MG63 (cell line): ENCODE measurements around the gene LGALS7B. TPM values are rescaled to one million over a fixed set of nuclear protein-coding genes. Genes with fewer than 3 reads are reported as not detected.
"Not testable (repeated sequence)": the region's sequence is repeated elsewhere in the genome, so short reads cannot be mapped to it uniquely, and the experiment has no call there.

Source experiments
- DNase-seq: peaks from one replicate; pipeline ENCODE4 v3.0.0-alpha.2; 2020
- H3K27me3 ChIP-seq: fragments of 250-450 bp; sonication (Bioruptor Pico); 2 replicates; pipeline ENCODE4 v1.5.1; 2020; ENCODE audit warnings: mild to moderate bottlenecking, moderate library complexity
- H3K36me3 ChIP-seq: fragments of 250-450 bp; sonication (Bioruptor Pico); 2 replicates; pipeline ENCODE4 v1.5.1; 2020; ENCODE audit warnings: mild to moderate bottlenecking, moderate library complexity
- H3K4me3 ChIP-seq: fragments of 250-450 bp; sonication (Bioruptor Pico); 2 replicates; pipeline ENCODE4 v1.5.1; 2020; ENCODE audit warnings: mild to moderate bottlenecking, moderate library complexity
- H3K9me3 ChIP-seq: fragments of 250-450 bp; sonication (Bioruptor Pico); 2 replicates; pipeline ENCODE4 v1.5.1; 2020; ENCODE audit warnings: mild to moderate bottlenecking, moderate library complexity
- total RNA-seq: library from RNA; depleted of rRNA; stranded (reverse); fragments of >200 nt; shearing (Covaris generic); gene quantifications from 2 replicates; pipeline ENCODE4 v1.2.3, GENCODE V29; 2014; ENCODE audit warnings: low replicate concordance

LGALS7B gene
- total RNA-seq, 1 experiment from 2014 or later = not detected

- peaks cover 28% of the 10 kb centered on the region for H3K36me3 ChIP-seq
- not testable (repeated sequence) for H3K9me3 ChIP-seq, H3K4me3 ChIP-seq, DNase-seq, H3K27me3 ChIP-seq
Observed at GRCh38 chr19:38829203-38829602, 40.2 kb downstream of the LGALS7B start.

GRCh38 chr19:38830039-38830733, 41.2 kb downstream of the LGALS7B start:
- H3K4me3 ChIP-seq = no peak overlapping the region
- H3K36me3 ChIP-seq = peaks cover 28% of the 10 kb centered on the region
- no peaks in the 10 kb centered on the region for H3K9me3 ChIP-seq
- H3K27me3 ChIP-seq = no peaks in the 10 kb centered on the region
- DNase-seq = no peak

GRCh38 chr19:38831142-38831605, 42.2 kb downstream of the LGALS7B start:
- H3K9me3 ChIP-seq = no peaks in the 10 kb centered on the region
- peaks cover 34% of the 10 kb centered on the region for H3K36me3 ChIP-seq
- no peaks in the 10 kb centered on the region for H3K27me3 ChIP-seq
- DNase-seq = peak; percentile 87
- peak overlapping the region; percentile 76 for H3K4me3 ChIP-seq

GRCh38 chr19:38833092-38833425, 44.1 kb downstream of the LGALS7B start:
- no peaks in the 10 kb centered on the region for H3K27me3 ChIP-seq
- H3K9me3 ChIP-seq = no peaks in the 10 kb centered on the region
- no peak for DNase-seq
- H3K36me3 ChIP-seq = peaks cover 38% of the 10 kb centered on the region
- H3K4me3 ChIP-seq = no peak overlapping the region

GRCh38 chr19:38834104-38834490, 45.1 kb downstream of the LGALS7B start:
- Histone ChIP-seq H3K36me3 (peaks cover 41% of the 10 kb centered on the region), H3K4me3 (no peak overlapping the region), H3K9me3 (no peaks in the 10 kb centered on the region), H3K27me3 (no peaks in the 10 kb centered on the region)
- no peak for DNase-seq

- Histone ChIP-seq H3K36me3 (peaks cover 46% of the 10 kb centered on the region), H3K4me3 (no peak overlapping the region), H3K9me3 (no peaks in the 10 kb centered on the region), H3K27me3 (no peaks in the 10 kb centered on the region)
- DNase-seq = no peak
Observed at GRCh38 chr19:38834590-38834989, 45.6 kb downstream of the LGALS7B start.

- H3K36me3 ChIP-seq = peaks cover 57% of the 10 kb centered on the region
- no peak for DNase-seq
Observed at GRCh38 chr19:38836159-38836982, 47.4 kb downstream of the LGALS7B start.

GRCh38 chr19:38836983-38837626, 48.1 kb downstream of the LGALS7B start:
- Histone ChIP-seq H3K4me3 (no peak overlapping the region), H3K27me3 (no peaks in the 10 kb centered on the region), H3K9me3 (no peaks in the 10 kb centered on the region), H3K36me3 (peaks cover 64% of the 10 kb centered on the region)
- no peak for DNase-seq

More at GRCh38 chr19:38836159-38836982, 47.4 kb downstream of the LGALS7B start:
- Histone ChIP-seq H3K27me3 (no peaks in the 10 kb centered on the region), H3K4me3 (no peak overlapping the region), H3K9me3 (no peaks in the 10 kb centered on the region)

GRCh38 chr19:38837656-38838121, 48.7 kb downstream of the LGALS7B start:
- no peaks in the 10 kb centered on the region for H3K27me3 ChIP-seq
- H3K36me3 ChIP-seq = peaks cover 70% of the 10 kb centered on the region
- no peaks in the 10 kb centered on the region for H3K9me3 ChIP-seq
- DNase-seq = no peak
- no peak overlapping the region for H3K4me3 ChIP-seq

GRCh38 chr19:38838208-38838985, 49.4 kb downstream of the LGALS7B start:
- DNase-seq = no peak
- Histone ChIP-seq H3K9me3 (no peaks in the 10 kb centered on the region), H3K36me3 (peaks cover 77% of the 10 kb centered on the region), H3K4me3 (no peak overlapping the region), H3K27me3 (no peaks in the 10 kb centered on the region)

- Histone ChIP-seq H3K4me3 (no peak overlapping the region), H3K36me3 (peaks cover 85% of the 10 kb centered on the region), H3K27me3 (no peaks in the 10 kb centered on the region), H3K9me3 (no peaks in the 10 kb centered on the region)
- DNase-seq = no peak
Observed at GRCh38 chr19:38838986-38839761, 50.2 kb downstream of the LGALS7B start.

GRCh38 chr19:38839816-38840582, 51.0 kb downstream of the LGALS7B start:
- H3K27me3 ChIP-seq = no peaks in the 10 kb centered on the region
- no peak overlapping the region for H3K4me3 ChIP-seq
- no peaks in the 10 kb centered on the region for H3K9me3 ChIP-seq
- H3K36me3 ChIP-seq = peaks cover 93% of the 10 kb centered on the region
- DNase-seq = no peak

- Histone ChIP-seq H3K4me3 (no peak overlapping the region), H3K27me3 (no peaks in the 10 kb centered on the region), H3K9me3 (no peaks in the 10 kb centered on the region), H3K36me3 (peaks cover 96% of the 10 kb centered on the region)
- no peak for DNase-seq
Observed at GRCh38 chr19:38840583-38840968, 51.6 kb downstream of the LGALS7B start.
